GM23338 (cell line): Measurements from ENCODE around the gene LRRC30. TPM values are rescaled to one million over a fixed set of nuclear protein-coding genes. Genes with fewer than 3 reads are reported as not detected.

Source experiments
- ATAC-seq: fragments of 200-7000 bp; cut with Tn5 transposase; 3 replicates; pipeline ENCODE4 v1.9.1; 2020
- DNase-seq: peaks from one replicate; pipeline ENCODE4 v3.0.0-alpha.2; 2015; ENCODE audit warnings: low spot score
- H2AFZ ChIP-seq: fragments of 200-600 bp; sonication (generic); 2 replicates; pipeline ENCODE4 v1.8.0; 2016; ENCODE audit warnings: antibody characterized with exemption, mild to moderate bottlenecking, moderate library complexity
- H3F3A ChIP-seq: fragments of 200-600 bp; sonication (generic); replicated peaks from 2 replicates; pipeline ENCODE4 v1.8.0; 2017; ENCODE audit warnings: antibody characterized with exemption, mixed run types, low read depth
- H3K27ac ChIP-seq: fragments of 200-600 bp; sonication (generic); 2 replicates; pipeline ENCODE4 v1.6.1; 2016; ENCODE audit warnings: low read depth
- H3K27me3 ChIP-seq: fragments of 200-600 bp; sonication (generic); 2 replicates; pipeline ENCODE4 v1.8.0; 2016; ENCODE audit warnings: mild to moderate bottlenecking, mixed run types, moderate library complexity; ENCODE audit not compliant: insufficient read depth
- H3K36me3 ChIP-seq: fragments of 200-600 bp; sonication (generic); 2 replicates; pipeline ENCODE4 v1.8.0; 2016; ENCODE audit warnings: mild to moderate bottlenecking; ENCODE audit not compliant: insufficient read depth
- H3K4me1 ChIP-seq: fragments of 200-600 bp; sonication (generic); 2 replicates; pipeline ENCODE4 v1.8.0; 2016; ENCODE audit warnings: mild to moderate bottlenecking, moderate library complexity; ENCODE audit not compliant: insufficient read depth
- H3K4me2 ChIP-seq: fragments of 200-600 bp; sonication (generic); 2 replicates; pipeline ENCODE4 v1.7.1; 2017; ENCODE audit warnings: mixed run types
- H3K4me3 ChIP-seq: fragments of 200-600 bp; sonication (generic); 2 replicates; pipeline ENCODE4 v1.6.1; 2016; ENCODE audit warnings: mixed run types
- H3K79me2 ChIP-seq: fragments of 200-600 bp; sonication (generic); replicated peaks from 2 replicates; pipeline ENCODE4 v1.8.0; 2017; ENCODE audit warnings: mild to moderate bottlenecking; ENCODE audit not compliant: insufficient read depth
- H3K9me2 ChIP-seq: fragments of 200-600 bp; sonication (generic); 2 replicates; pipeline ENCODE4 v1.8.0; 2017; ENCODE audit not compliant: insufficient read depth
- H4K20me1 ChIP-seq: fragments of 200-600 bp; sonication (generic); replicated peaks from 2 replicates; pipeline ENCODE4 v1.8.0; 2017; ENCODE audit warnings: mild to moderate bottlenecking; ENCODE audit not compliant: insufficient read depth
- H3K27ac Mint-ChIP-seq: 2 replicates; pipeline ENCODE4 v1.8.0; 2020; ENCODE audit warnings: inconsistent platforms, mild to moderate bottlenecking, moderate library complexity, mixed read lengths
- H3K27me3 Mint-ChIP-seq: 3 replicates; pipeline ENCODE4 v1.8.0; 2022; ENCODE audit warnings: low read depth, mild to moderate bottlenecking, moderate library complexity, mixed read lengths, inconsistent platforms; ENCODE audit not compliant: insufficient read depth, poor library complexity
- H3K36me3 Mint-ChIP-seq: 3 replicates; pipeline ENCODE4 v1.8.0; 2021; ENCODE audit warnings: low read depth, mild to moderate bottlenecking, inconsistent platforms, moderate library complexity, mixed read lengths
- H3K4me1 Mint-ChIP-seq: 3 replicates; pipeline ENCODE4 v1.8.0; 2020; ENCODE audit warnings: mild to moderate bottlenecking, inconsistent platforms, mixed read lengths
- H3K4me3 Mint-ChIP-seq: 3 replicates; pipeline ENCODE4 v1.8.0; 2021; ENCODE audit warnings: moderate library complexity, mild to moderate bottlenecking, inconsistent platforms, mixed read lengths
- H3K9me3 Mint-ChIP-seq: 3 replicates; pipeline ENCODE4 v1.8.0; 2020; ENCODE audit warnings: moderate library complexity, mild to moderate bottlenecking, inconsistent platforms, mixed read lengths
- CREB1 ChIP-seq: fragments of 250-450 bp; sonication (Bioruptor Pico); IDR thresholded peaks from 2 replicates; pipeline ENCODE4 v1.5.0; 2020; ENCODE audit warnings: low read depth, mild to moderate bottlenecking, moderate library complexity
- EZH2phosphoT487 ChIP-seq: fragments of 200-600 bp; sonication (generic); IDR thresholded peaks from one replicate; pipeline ENCODE4 v1.8.1; 2018; ENCODE audit warnings: antibody characterized with exemption; ENCODE audit not compliant: unreplicated experiment
- JUNB ChIP-seq: IDR thresholded peaks from one replicate; pipeline ENCODE4 v1.6.1; 2016; ENCODE audit warnings: antibody characterized with exemption; ENCODE audit not compliant: unreplicated experiment
- NANOG ChIP-seq: IDR thresholded peaks from 2 replicates; pipeline ENCODE4 v1.6.1; 2016; ENCODE audit warnings: antibody characterized with exemption, borderline replicate concordance
- POLR2AphosphoS5 ChIP-seq: IDR thresholded peaks from 2 replicates; pipeline ENCODE4 v1.6.1; 2016; ENCODE audit warnings: antibody characterized with exemption, low read depth
- STAT1 ChIP-seq: IDR thresholded peaks from one replicate; pipeline ENCODE4 v1.6.1; 2016; ENCODE audit warnings: antibody characterized with exemption; ENCODE audit not compliant: unreplicated experiment
- ZNF114 ChIP-seq: fragments of 250-450 bp; sonication (Bioruptor Pico); IDR thresholded peaks from 2 replicates; pipeline ENCODE4 v1.5.0; 2020; ENCODE audit warnings: mild to moderate bottlenecking, moderate library complexity
- ZNF331 ChIP-seq: fragments of 250-450 bp; sonication (Bioruptor Pico); IDR thresholded peaks from 2 replicates; pipeline ENCODE4 v1.5.0; 2020; ENCODE audit warnings: low read depth, mild to moderate bottlenecking, moderate library complexity
- polyA plus RNA-seq: library from polyadenylated mRNA; unstranded; fragments of >200 nt; fragmentation: Nextera tagmentation; extraction: Ambion mirVana; gene quantifications from 2 replicates; pipeline ENCODE4 v1.2.1, GENCODE V29; 2016
- total RNA-seq: library from RNA; depleted of rRNA; stranded (reverse); fragments of >200 nt; shearing (Covaris generic); gene quantifications from 2 replicates; pipeline ENCODE4 v1.2.3, GENCODE V29; 2014
- TF ChIP-seq, protein P1 (sequence below): IDR thresholded peaks from 2 replicates; pipeline ENCODE4 v1.6.1; 2016; ENCODE audit warnings: antibody characterized with exemption
- TF ChIP-seq, protein P2 (sequence below): IDR thresholded peaks from one replicate; pipeline ENCODE4 v1.6.1; 2018; ENCODE audit warnings: antibody characterized with exemption; ENCODE audit not compliant: unreplicated experiment
- TF ChIP-seq, protein P3 (sequence below): fragments of 250-450 bp; sonication (Bioruptor Pico); IDR thresholded peaks from 2 replicates; pipeline ENCODE4 v1.5.0; 2020; ENCODE audit warnings: mild to moderate bottlenecking, moderate library complexity

LRRC30 gene
- total and polyA plus RNA-seq, 2 experiments from 2014 or later: not detected

DNA sequence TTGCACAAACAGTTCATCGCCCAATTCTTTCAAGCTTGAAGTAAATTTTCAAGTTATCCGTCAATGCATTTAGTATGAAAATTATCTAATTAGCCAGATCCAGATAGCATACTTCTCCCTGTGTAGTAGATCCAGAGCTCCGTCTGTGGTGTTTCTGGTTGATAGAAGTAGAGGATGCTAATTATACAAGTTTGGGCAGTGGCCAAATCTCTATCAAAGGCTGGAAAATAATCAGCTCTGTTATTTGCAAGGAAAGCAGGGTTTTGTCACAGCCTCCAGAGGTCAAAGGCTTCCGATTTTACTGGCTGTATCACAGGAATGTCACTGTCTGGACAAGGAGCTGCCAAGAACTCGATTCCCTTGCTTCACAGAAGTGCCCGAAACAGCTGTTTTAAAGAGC is 28.6 kb downstream of the LRRC30 start:
- no peak for ATAC-seq
- H3K4me3 Mint-ChIP-seq: no peak overlapping the region
- Histone ChIP-seq H3K27me3 (no peaks in the 10 kb centered on the region), H3K4me1 (no peaks in the 10 kb centered on the region), H3K36me3 (no peaks in the 10 kb centered on the region), H3K27ac (no peak overlapping the region), H3F3A (no peaks in the 10 kb centered on the region), H4K20me1 (no peaks in the 10 kb centered on the region), H3K4me2 (no peak overlapping the region), H2AFZ (no peak overlapping the region), H3K4me3 (no peak overlapping the region), H3K9me2 (no peaks in the 10 kb centered on the region), H3K79me2 (no peaks in the 10 kb centered on the region)
- H3K27ac Mint-ChIP-seq: no peak overlapping the region
- no peaks in the 10 kb centered on the region for H3K9me3 Mint-ChIP-seq
- TF ChIP-seq POLR2AphosphoS5: no peak
- TF ChIP-seq EZH2phosphoT487: no peak
- TF ChIP-seq, protein P1, sequence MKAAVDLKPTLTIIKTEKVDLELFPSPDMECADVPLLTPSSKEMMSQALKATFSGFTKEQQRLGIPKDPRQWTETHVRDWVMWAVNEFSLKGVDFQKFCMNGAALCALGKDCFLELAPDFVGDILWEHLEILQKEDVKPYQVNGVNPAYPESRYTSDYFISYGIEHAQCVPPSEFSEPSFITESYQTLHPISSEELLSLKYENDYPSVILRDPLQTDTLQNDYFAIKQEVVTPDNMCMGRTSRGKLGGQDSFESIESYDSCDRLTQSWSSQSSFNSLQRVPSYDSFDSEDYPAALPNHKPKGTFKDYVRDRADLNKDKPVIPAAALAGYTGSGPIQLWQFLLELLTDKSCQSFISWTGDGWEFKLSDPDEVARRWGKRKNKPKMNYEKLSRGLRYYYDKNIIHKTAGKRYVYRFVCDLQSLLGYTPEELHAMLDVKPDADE: no peak
- DNase-seq: no peak
- H3K27me3 Mint-ChIP-seq: no peaks in the 10 kb centered on the region
- H3K4me1 Mint-ChIP-seq: peaks cover 4% of the 10 kb centered on the region; the same call in 2 of the 3 replicates
- no peaks in the 10 kb centered on the region for H3K36me3 Mint-ChIP-seq

DNA sequence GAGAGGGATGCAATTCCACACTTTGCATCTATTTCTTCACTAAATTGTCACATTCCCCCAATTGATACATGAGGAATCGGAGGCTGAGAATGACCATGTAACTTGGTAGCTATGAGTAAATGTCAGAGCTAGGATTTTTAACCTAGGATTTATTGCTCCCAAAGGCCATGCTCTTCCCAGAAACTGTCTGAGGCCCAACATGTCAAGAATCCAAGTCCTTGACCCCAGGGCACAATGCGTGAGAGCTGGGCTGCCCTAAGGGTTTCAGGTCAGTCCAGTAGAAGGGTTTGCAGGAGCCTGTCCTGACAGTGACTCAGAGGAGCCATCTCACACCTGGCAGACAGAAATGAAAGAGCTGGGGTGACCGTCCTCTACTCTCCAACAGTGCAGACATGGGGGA is 30.3 kb downstream of the LRRC30 start:
- H3K79me2 ChIP-seq: no peaks in the 10 kb centered on the region
- no peaks in the 10 kb centered on the region for H3K4me1 ChIP-seq
- H3K27ac Mint-ChIP-seq: no peak overlapping the region
- H3K36me3 ChIP-seq: no peaks in the 10 kb centered on the region
- no peaks in the 10 kb centered on the region for H3F3A ChIP-seq
- no peak overlapping the region for H3K27ac ChIP-seq
- ATAC-seq (no peak), DNase-seq (no peak)
- no peaks in the 10 kb centered on the region for H3K27me3 Mint-ChIP-seq
- no peaks in the 10 kb centered on the region for H3K9me2 ChIP-seq
- H4K20me1 ChIP-seq: no peaks in the 10 kb centered on the region
- H3K4me3 Mint-ChIP-seq: no peak overlapping the region
- H2AFZ ChIP-seq: no peak overlapping the region
- no peak overlapping the region for H3K4me2 ChIP-seq
- H3K27me3 ChIP-seq: no peaks in the 10 kb centered on the region
- no peaks in the 10 kb centered on the region for H3K36me3 Mint-ChIP-seq
- peaks cover 4% of the 10 kb centered on the region; the same call in 2 of the 3 replicates for H3K4me1 Mint-ChIP-seq
- H3K4me3 ChIP-seq: no peak overlapping the region
- H3K9me3 Mint-ChIP-seq: no peaks in the 10 kb centered on the region
- no peak for TF ChIP-seq NANOG
- TF ChIP-seq ZNF331 (CRISPR knock-in tag): no peak
- TF ChIP-seq JUNB: no peak
- TF ChIP-seq ZNF114 (CRISPR knock-in tag): no peak
- TF ChIP-seq, protein P2, sequence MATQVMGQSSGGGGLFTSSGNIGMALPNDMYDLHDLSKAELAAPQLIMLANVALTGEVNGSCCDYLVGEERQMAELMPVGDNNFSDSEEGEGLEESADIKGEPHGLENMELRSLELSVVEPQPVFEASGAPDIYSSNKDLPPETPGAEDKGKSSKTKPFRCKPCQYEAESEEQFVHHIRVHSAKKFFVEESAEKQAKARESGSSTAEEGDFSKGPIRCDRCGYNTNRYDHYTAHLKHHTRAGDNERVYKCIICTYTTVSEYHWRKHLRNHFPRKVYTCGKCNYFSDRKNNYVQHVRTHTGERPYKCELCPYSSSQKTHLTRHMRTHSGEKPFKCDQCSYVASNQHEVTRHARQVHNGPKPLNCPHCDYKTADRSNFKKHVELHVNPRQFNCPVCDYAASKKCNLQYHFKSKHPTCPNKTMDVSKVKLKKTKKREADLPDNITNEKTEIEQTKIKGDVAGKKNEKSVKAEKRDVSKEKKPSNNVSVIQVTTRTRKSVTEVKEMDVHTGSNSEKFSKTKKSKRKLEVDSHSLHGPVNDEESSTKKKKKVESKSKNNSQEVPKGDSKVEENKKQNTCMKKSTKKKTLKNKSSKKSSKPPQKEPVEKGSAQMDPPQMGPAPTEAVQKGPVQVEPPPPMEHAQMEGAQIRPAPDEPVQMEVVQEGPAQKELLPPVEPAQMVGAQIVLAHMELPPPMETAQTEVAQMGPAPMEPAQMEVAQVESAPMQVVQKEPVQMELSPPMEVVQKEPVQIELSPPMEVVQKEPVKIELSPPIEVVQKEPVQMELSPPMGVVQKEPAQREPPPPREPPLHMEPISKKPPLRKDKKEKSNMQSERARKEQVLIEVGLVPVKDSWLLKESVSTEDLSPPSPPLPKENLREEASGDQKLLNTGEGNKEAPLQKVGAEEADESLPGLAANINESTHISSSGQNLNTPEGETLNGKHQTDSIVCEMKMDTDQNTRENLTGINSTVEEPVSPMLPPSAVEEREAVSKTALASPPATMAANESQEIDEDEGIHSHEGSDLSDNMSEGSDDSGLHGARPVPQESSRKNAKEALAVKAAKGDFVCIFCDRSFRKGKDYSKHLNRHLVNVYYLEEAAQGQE: no peak
- TF ChIP-seq CREB1: no peak
- TF ChIP-seq, protein P1: no peak
- TF ChIP-seq, protein P3, sequence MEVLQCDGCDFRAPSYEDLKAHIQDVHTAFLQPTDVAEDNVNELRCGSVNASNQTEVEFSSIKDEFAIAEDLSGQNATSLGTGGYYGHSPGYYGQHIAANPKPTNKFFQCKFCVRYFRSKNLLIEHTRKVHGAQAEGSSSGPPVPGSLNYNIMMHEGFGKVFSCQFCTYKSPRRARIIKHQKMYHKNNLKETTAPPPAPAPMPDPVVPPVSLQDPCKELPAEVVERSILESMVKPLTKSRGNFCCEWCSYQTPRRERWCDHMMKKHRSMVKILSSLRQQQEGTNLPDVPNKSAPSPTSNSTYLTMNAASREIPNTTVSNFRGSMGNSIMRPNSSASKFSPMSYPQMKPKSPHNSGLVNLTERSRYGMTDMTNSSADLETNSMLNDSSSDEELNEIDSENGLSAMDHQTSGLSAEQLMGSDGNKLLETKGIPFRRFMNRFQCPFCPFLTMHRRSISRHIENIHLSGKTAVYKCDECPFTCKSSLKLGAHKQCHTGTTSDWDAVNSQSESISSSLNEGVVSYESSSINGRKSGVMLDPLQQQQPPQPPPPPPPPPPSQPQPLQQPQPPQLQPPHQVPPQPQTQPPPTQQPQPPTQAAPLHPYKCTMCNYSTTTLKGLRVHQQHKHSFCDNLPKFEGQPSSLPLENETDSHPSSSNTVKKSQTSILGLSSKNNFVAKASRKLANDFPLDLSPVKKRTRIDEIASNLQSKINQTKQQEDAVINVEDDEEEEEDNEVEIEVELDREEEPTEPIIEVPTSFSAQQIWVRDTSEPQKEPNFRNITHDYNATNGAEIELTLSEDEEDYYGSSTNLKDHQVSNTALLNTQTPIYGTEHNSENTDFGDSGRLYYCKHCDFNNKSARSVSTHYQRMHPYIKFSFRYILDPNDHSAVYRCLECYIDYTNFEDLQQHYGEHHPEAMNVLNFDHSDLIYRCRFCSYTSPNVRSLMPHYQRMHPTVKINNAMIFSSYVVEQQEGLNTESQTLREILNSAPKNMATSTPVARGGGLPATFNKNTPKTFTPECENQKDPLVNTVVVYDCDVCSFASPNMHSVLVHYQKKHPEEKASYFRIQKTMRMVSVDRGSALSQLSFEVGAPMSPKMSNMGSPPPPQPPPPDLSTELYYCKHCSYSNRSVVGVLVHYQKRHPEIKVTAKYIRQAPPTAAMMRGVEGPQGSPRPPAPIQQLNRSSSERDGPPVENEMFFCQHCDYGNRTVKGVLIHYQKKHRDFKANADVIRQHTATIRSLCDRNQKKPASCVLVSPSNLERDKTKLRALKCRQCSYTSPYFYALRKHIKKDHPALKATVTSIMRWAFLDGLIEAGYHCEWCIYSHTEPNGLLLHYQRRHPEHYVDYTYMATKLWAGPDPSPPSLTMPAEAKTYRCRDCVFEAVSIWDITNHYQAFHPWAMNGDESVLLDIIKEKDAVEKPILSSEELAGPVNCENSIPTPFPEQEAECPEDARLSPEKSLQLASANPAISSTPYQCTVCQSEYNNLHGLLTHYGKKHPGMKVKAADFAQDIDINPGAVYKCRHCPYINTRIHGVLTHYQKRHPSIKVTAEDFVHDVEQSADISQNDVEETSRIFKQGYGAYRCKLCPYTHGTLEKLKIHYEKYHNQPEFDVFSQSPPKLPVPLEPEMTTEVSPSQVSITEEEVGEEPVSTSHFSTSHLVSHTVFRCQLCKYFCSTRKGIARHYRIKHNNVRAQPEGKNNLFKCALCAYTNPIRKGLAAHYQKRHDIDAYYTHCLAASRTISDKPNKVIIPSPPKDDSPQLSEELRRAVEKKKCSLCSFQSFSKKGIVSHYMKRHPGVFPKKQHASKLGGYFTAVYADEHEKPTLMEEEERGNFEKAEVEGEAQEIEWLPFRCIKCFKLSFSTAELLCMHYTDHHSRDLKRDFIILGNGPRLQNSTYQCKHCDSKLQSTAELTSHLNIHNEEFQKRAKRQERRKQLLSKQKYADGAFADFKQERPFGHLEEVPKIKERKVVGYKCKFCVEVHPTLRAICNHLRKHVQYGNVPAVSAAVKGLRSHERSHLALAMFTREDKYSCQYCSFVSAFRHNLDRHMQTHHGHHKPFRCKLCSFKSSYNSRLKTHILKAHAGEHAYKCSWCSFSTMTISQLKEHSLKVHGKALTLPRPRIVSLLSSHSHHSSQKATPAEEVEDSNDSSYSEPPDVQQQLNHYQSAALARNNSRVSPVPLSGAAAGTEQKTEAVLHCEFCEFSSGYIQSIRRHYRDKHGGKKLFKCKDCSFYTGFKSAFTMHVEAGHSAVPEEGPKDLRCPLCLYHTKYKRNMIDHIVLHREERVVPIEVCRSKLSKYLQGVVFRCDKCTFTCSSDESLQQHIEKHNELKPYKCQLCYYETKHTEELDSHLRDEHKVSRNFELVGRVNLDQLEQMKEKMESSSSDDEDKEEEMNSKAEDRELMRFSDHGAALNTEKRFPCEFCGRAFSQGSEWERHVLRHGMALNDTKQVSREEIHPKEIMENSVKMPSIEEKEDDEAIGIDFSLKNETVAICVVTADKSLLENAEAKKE (CRISPR knock-in tag): no peak
- TF ChIP-seq POLR2AphosphoS5: no peak
- TF ChIP-seq STAT1: no peak
